AG04449 (cell line): Measurements from ENCODE around the gene KCNMA1.

Experiments used
- CTCF ChIA-PET: fragments of 350-600 bp; formaldehyde crosslinking; extraction: SDS; loops from one replicate; lab custom pipeline; 2021; ENCODE audit warnings: antibody characterized with exemption; lab: Yijun Ruan, JAX
- POLR2A ChIA-PET: fragments of 400-600, 350-600 bp; formaldehyde crosslinking; extraction: SDS; loops from one replicate; lab custom pipeline; 2020; ENCODE audit warnings: antibody characterized with exemption, inconsistent platforms; lab: Yijun Ruan, JAX
- DNase-seq: peaks from one replicate; pipeline ENCODE4 v3.0.0-alpha.2; 2010; ENCODE audit warnings: low read depth, low spot score
- H3K4me3 ChIP-seq: 2 replicates; pipeline ENCODE4 v1.5.1; 2011; ENCODE audit warnings: low read depth, mild to moderate bottlenecking, control low read depth, low read length
- CTCF ChIP-seq: IDR thresholded peaks from one replicate; pipeline ENCODE4 v1.5.1; 2011; ENCODE audit warnings: mild to moderate bottlenecking, moderate library complexity, low read length, control low read depth, inconsistent platforms; ENCODE audit not compliant: insufficient read depth; ENCODE audit errors: missing control alignments

KCNMA1 gene

GRCh38 chr10:77493239-77493806 lies 144.3 kb downstream of the KCNMA1 start:
- ChIA-PET CTCF (interaction anchor here (0.6 to 7.9 kb wide), 8 partner anchors 8 to 327 kb away, joined by 3 to 72 read pairs (median 4); no protein-coding TSS in a partner anchor), POLR2A (no interaction called here)
- no peak for DNase-seq
- TF ChIP-seq CTCF, result no peak
- H3K4me3 ChIP-seq, result no peak overlapping the region

GRCh38 chr10:77492368-77492994 lies 145.1 kb downstream of the KCNMA1 start:
- no peak for DNase-seq
- TF ChIP-seq CTCF, result no peak
- no peak overlapping the region for H3K4me3 ChIP-seq
- POLR2A ChIA-PET, result no interaction called here
- CTCF ChIA-PET, result interaction anchor here (0.6 to 7.9 kb wide), 6 partner anchors 9 to 326 kb away, joined by 3 to 72 read pairs (median 4); no protein-coding TSS in a partner anchor

- no peak overlapping the region for H3K4me3 ChIP-seq
- POLR2A ChIA-PET, result no interaction called here
- TF ChIP-seq CTCF, result no peak
- CTCF ChIA-PET, result interaction anchor here (0.8 to 7.9 kb wide), 2 partner anchors 151 to 153 kb away, joined by 3 to 72 read pairs; no protein-coding TSS in a partner anchor
- DNase-seq, result no peak
Measured at GRCh38 chr10:77490534-77491314, 146.9 kb downstream of the KCNMA1 start.

- POLR2A ChIA-PET, result no interaction called here
- no peak overlapping the region for H3K4me3 ChIP-seq
- CTCF ChIA-PET, result interaction anchor here (0.7 to 2.2 kb wide), 6 partner anchors 8 to 312 kb away, joined by 3 to 12 read pairs (median 4); no protein-coding TSS in a partner anchor
- no peak for TF ChIP-seq CTCF
- DNase-seq, result no peak
Measured at GRCh38 chr10:77486517-77486916, 151.1 kb downstream of the KCNMA1 start.

GRCh38 chr10:77485847-77486246 lies 151.8 kb downstream of the KCNMA1 start:
- H3K4me3 ChIP-seq, result no peak overlapping the region
- DNase-seq, result no peak
- ChIA-PET CTCF (interaction anchor here (0.9 to 2.2 kb wide), 5 partner anchors 9 to 312 kb away, joined by 3 to 12 read pairs (median 4); no protein-coding TSS in a partner anchor), POLR2A (no interaction called here)
- no peak for TF ChIP-seq CTCF
